Memory B cell (primary cell): Measurements from ENCODE around the gene ABCA2.
"Not testable (repeated sequence)": the region's sequence is repeated elsewhere in the genome, so short reads cannot be mapped to it uniquely, and the experiment has no call there.

Source experiments
- ATAC-seq: fragments of 150-1000 bp; cut with Tn5 transposase; 2 replicates; pipeline ENCODE4 v1.10.0; 2021; ENCODE audit warnings: low read depth, mild to moderate bottlenecking, moderate library complexity
- DNase-seq, 2 donors: peaks; one replicate each; pipeline ENCODE4 v3.0.0; 2022; ENCODE audit warnings: low spot score in 2 of 2
- H3K27ac Mint-ChIP-seq: one replicate; pipeline ENCODE4 v1.8.0; 2022; ENCODE audit warnings: mild to moderate bottlenecking, moderate library complexity, mixed read lengths
- H3K27me3 Mint-ChIP-seq: one replicate; pipeline ENCODE4 v1.8.0; 2022; ENCODE audit warnings: mixed read lengths
- H3K36me3 Mint-ChIP-seq: one replicate; pipeline ENCODE4 v1.8.0; 2022; ENCODE audit warnings: mild to moderate bottlenecking, mixed read lengths
- H3K4me1 Mint-ChIP-seq: one replicate; pipeline ENCODE4 v1.8.0; 2022; ENCODE audit warnings: mixed read lengths
- H3K4me3 Mint-ChIP-seq: one replicate; pipeline ENCODE4 v1.8.0; 2022; ENCODE audit warnings: mild to moderate bottlenecking, moderate library complexity, mixed read lengths
- H3K9me3 Mint-ChIP-seq: one replicate; pipeline ENCODE4 v1.8.0; 2022; ENCODE audit warnings: mixed read lengths

ABCA2 gene

GRCh38 chr9:137042751-137043727, 15.0 kb upstream of the ABCA2 start:
- H3K9me3 Mint-ChIP-seq = no peaks in the 10 kb centered on the region
- no peak overlapping the region for H3K4me3 Mint-ChIP-seq
- peaks cover 3% of the 10 kb centered on the region for H3K4me1 Mint-ChIP-seq
- H3K27ac Mint-ChIP-seq = no peak overlapping the region
- H3K27me3 Mint-ChIP-seq = peaks cover 14% of the 10 kb centered on the region
- DNase-seq = no peak
- no peak for ATAC-seq
- H3K36me3 Mint-ChIP-seq = no peaks in the 10 kb centered on the region

GRCh38 chr9:137041124-137041523, 13.1 kb upstream of the ABCA2 start:
- H3K27me3 Mint-ChIP-seq = peaks cover 12% of the 10 kb centered on the region
- ATAC-seq (no peak), DNase-seq (no peak)
- no peak overlapping the region for H3K27ac Mint-ChIP-seq
- no peak overlapping the region for H3K4me3 Mint-ChIP-seq
- no peaks in the 10 kb centered on the region for H3K9me3 Mint-ChIP-seq
- H3K36me3 Mint-ChIP-seq = no peaks in the 10 kb centered on the region
- no peaks in the 10 kb centered on the region for H3K4me1 Mint-ChIP-seq

GRCh38 chr9:137040568-137040967, 12.5 kb upstream of the ABCA2 start:
- peaks cover 12% of the 10 kb centered on the region for H3K27me3 Mint-ChIP-seq
- H3K4me1 Mint-ChIP-seq = no peaks in the 10 kb centered on the region
- no peaks in the 10 kb centered on the region for H3K9me3 Mint-ChIP-seq
- no peak for DNase-seq
- no peak for ATAC-seq
- no peaks in the 10 kb centered on the region for H3K36me3 Mint-ChIP-seq
- H3K27ac Mint-ChIP-seq = no peak overlapping the region
- no peak overlapping the region for H3K4me3 Mint-ChIP-seq

- Mint-ChIP-seq H3K4me3 (no peak overlapping the region), H3K4me1 (peaks cover 6% of the 10 kb centered on the region), H3K9me3 (no peaks in the 10 kb centered on the region), H3K27ac (no peak overlapping the region), H3K36me3 (no peaks in the 10 kb centered on the region), H3K27me3 (peaks cover 7% of the 10 kb centered on the region)
- DNase-seq (no peak), ATAC-seq (no peak)
Observed at GRCh38 chr9:137039611-137040366, 11.8 kb upstream of the ABCA2 start.

- Mint-ChIP-seq H3K9me3 (no peaks in the 10 kb centered on the region), H3K4me1 (peaks cover 11% of the 10 kb centered on the region), H3K27ac (no peak overlapping the region), H3K4me3 (no peak overlapping the region), H3K27me3 (peaks cover 5% of the 10 kb centered on the region), H3K36me3 (no peaks in the 10 kb centered on the region)
- no peak for DNase-seq
- ATAC-seq = no peak
Observed at GRCh38 chr9:137038916-137039315, 10.9 kb upstream of the ABCA2 start.

DNA sequence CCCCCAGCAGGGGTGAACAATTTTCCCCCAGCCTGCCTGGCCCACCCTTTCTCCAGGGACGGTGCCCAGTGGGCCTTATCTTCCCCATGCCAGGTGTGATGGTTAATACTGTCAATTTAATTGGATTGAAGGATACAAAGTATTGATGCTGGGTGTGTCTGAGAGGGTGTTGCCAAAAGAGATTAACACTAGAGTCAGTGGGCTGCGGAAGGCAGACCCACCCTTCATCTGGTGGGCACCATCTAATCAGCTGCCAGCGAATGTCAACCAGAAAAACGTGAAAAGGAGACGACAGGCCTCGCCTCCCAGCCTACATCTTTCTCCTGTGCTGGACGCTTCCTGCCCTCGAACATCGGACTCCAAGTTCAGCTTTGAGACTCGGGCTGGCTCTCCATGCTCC, 9.4 kb upstream of the ABCA2 start:
- ATAC-seq = no peak
- no peak overlapping the region for H3K27ac Mint-ChIP-seq
- no peaks in the 10 kb centered on the region for H3K36me3 Mint-ChIP-seq
- no peak for DNase-seq
- peaks cover 3% of the 10 kb centered on the region for H3K27me3 Mint-ChIP-seq
- H3K4me3 Mint-ChIP-seq = no peak overlapping the region
- H3K9me3 Mint-ChIP-seq = no peaks in the 10 kb centered on the region
- H3K4me1 Mint-ChIP-seq = peaks cover 17% of the 10 kb centered on the region

GRCh38 chr9:137037035-137037434, 9.0 kb upstream of the ABCA2 start:
- ATAC-seq = no peak
- no peak for DNase-seq
- Mint-ChIP-seq H3K4me1 (peaks cover 19% of the 10 kb centered on the region), H3K4me3 (no peak overlapping the region), H3K27ac (no peak overlapping the region), H3K9me3 (no peaks in the 10 kb centered on the region), H3K36me3 (no peaks in the 10 kb centered on the region), H3K27me3 (peaks cover 3% of the 10 kb centered on the region)

DNA sequence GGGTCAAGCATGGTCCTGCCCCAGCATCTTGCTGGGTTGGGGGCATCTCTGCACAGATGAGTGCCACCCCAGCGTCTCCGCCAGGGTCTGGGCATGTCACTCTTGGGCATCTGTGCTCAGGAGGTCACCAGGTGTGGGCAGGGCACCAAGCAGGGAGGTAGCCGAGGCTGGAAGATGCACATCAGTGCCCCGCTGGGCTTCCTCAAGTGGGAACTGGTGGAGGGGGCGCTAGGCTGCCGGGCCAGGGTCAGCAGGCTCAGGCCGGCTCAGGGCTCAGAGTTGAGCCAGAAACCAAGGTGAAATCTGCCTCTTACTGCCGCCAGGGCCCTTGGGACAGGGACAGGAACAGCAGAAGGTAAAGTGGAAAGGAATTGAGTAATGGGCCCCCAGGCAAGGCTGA, 7.9 kb upstream of the ABCA2 start:
- ATAC-seq (no peak), DNase-seq (no peak)
- Mint-ChIP-seq H3K27ac (no peak overlapping the region), H3K27me3 (peaks cover 3% of the 10 kb centered on the region), H3K36me3 (no peaks in the 10 kb centered on the region), H3K4me3 (no peak overlapping the region), H3K9me3 (no peaks in the 10 kb centered on the region), H3K4me1 (peaks cover 24% of the 10 kb centered on the region)

GRCh38 chr9:137035507-137035834, 7.4 kb upstream of the ABCA2 start:
- Mint-ChIP-seq H3K4me3 (no peak overlapping the region), H3K4me1 (peaks cover 28% of the 10 kb centered on the region), H3K27ac (no peak overlapping the region), H3K9me3 (no peaks in the 10 kb centered on the region), H3K27me3 (peaks cover 2% of the 10 kb centered on the region), H3K36me3 (no peaks in the 10 kb centered on the region)
- DNase-seq (no peak), ATAC-seq (no peak)

GRCh38 chr9:137034709-137035506, 6.9 kb upstream of the ABCA2 start:
- H3K4me1 Mint-ChIP-seq = peaks cover 31% of the 10 kb centered on the region
- H3K27ac Mint-ChIP-seq = peak overlapping the region; percentile 63
- no peaks in the 10 kb centered on the region for H3K36me3 Mint-ChIP-seq
- peak overlapping the region; percentile 80 for H3K4me3 Mint-ChIP-seq
- H3K27me3 Mint-ChIP-seq = no peaks in the 10 kb centered on the region
- peak; percentile 64 for ATAC-seq
- DNase-seq = peak; percentile 82 to 90
- H3K9me3 Mint-ChIP-seq = no peaks in the 10 kb centered on the region

DNA sequence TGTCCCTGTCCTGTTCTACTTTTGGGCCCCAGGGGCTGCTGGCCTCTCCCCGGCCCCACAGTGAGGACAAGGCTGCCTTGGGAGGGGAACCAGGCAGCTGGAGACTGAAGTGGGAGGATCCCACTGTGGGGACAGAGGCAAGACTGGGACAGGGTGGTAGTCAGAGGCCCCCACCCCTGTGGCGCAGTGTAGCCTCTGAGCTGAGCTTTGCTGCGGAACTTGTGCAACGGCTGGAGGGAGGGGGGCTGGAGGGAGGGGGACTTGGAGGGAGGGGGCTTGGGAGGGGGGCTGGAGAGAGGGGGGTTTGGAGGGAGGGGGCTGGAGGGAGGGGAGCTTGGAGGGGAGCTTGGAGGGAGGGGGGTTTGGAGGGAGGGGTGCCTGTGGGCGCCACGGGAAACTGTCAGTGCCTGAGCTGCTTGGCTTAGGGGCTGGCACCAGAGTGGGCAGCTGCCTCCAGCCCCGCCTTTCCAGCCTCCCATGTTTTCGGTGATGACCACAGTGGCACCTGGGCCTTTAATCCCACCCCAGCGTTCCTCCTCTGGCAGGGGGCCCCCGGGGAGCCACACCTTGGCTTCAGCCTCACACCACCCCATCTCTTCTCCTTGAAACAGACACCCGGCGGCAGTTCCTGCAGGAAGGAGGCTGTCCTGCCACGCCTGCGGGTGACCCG, 6.1 kb upstream of the ABCA2 start:
- no peaks in the 10 kb centered on the region for H3K9me3 Mint-ChIP-seq
- H3K36me3 Mint-ChIP-seq = no peaks in the 10 kb centered on the region
- H3K27ac Mint-ChIP-seq = peak overlapping the region; percentile 63
- DNase-seq (no peak), ATAC-seq (no peak)
- H3K4me1 Mint-ChIP-seq = peaks cover 37% of the 10 kb centered on the region
- peak overlapping the region; percentile 82 for H3K4me3 Mint-ChIP-seq
- no peaks in the 10 kb centered on the region for H3K27me3 Mint-ChIP-seq

- H3K27me3 Mint-ChIP-seq, ATAC-seq, DNase-seq, H3K9me3 Mint-ChIP-seq, H3K36me3 Mint-ChIP-seq: not testable (repeated sequence)
- Mint-ChIP-seq H3K4me1 (peaks cover 41% of the 10 kb centered on the region), H3K4me3 (peak overlapping the region; percentile 82), H3K27ac (peak overlapping the region; percentile 82)
Observed at GRCh38 chr9:137033481-137033880, 5.4 kb upstream of the ABCA2 start.

GRCh38 chr9:137032858-137033257, 4.8 kb upstream of the ABCA2 start:
- peak overlapping the region; percentile 82 for H3K27ac Mint-ChIP-seq
- H3K4me1 Mint-ChIP-seq = peaks cover 41% of the 10 kb centered on the region
- no peaks in the 10 kb centered on the region for H3K9me3 Mint-ChIP-seq
- peak overlapping the region; percentile 82 for H3K4me3 Mint-ChIP-seq
- ATAC-seq (peak; percentile 39), DNase-seq (no peak)
- no peaks in the 10 kb centered on the region for H3K36me3 Mint-ChIP-seq
- no peaks in the 10 kb centered on the region for H3K27me3 Mint-ChIP-seq
